AG08396 (cell line): Measurements from ENCODE around the gene RAD51B.
A peak's percentile ranks its signal among the peaks of the same experiment; 100 is the strongest.

Source experiments
- DNase-seq: peaks from one replicate; pipeline ENCODE4 v3.0.0; 2012; ENCODE audit warnings: low spot score, mixed read lengths

RAD51B gene

GRCh38 chr14:68487805-68488590, 668.4 kb downstream of the RAD51B start:
- no peak for DNase-seq

- DNase-seq: no peak
Measured at GRCh38 chr14:68491793-68492192, 672.2 kb downstream of the RAD51B start.

- DNase-seq: no peak
Measured at GRCh38 chr14:68492381-68493151, 673.0 kb downstream of the RAD51B start.

- DNase-seq: no peak
Measured at GRCh38 chr14:68493152-68493911, 673.8 kb downstream of the RAD51B start.

- DNase-seq: no peak
Measured at GRCh38 chr14:68495101-68496039, 675.8 kb downstream of the RAD51B start.

GRCh38 chr14:68497011-68497410, 677.4 kb downstream of the RAD51B start:
- DNase-seq: no peak

- DNase-seq: no peak
Measured at GRCh38 chr14:68499451-68499850, 679.9 kb downstream of the RAD51B start.

- DNase-seq: no peak
Measured at GRCh38 chr14:68501171-68501570, 681.6 kb downstream of the RAD51B start.

- DNase-seq: no peak
Measured at GRCh38 chr14:68501614-68502052, 682.1 kb downstream of the RAD51B start.

GRCh38 chr14:68502230-68502629, 682.7 kb downstream of the RAD51B start:
- DNase-seq: no peak

- DNase-seq: no peak
Measured at GRCh38 chr14:68503186-68503825, 683.7 kb downstream of the RAD51B start.

- DNase-seq: no peak
Measured at GRCh38 chr14:68504861-68505260, 685.3 kb downstream of the RAD51B start.

GRCh38 chr14:68506021-68506644, 686.6 kb downstream of the RAD51B start:
- DNase-seq: peak; percentile 36

GRCh38 chr14:68506645-68507419, 687.3 kb downstream of the RAD51B start:
- no peak for DNase-seq

- DNase-seq: no peak
Measured at GRCh38 chr14:68507544-68508081, 688.0 kb downstream of the RAD51B start.

GRCh38 chr14:68508581-68508980, 689.0 kb downstream of the RAD51B start:
- DNase-seq: no peak

GRCh38 chr14:68509188-68509983, 689.8 kb downstream of the RAD51B start:
- DNase-seq: peak; percentile 25
